ENCODE measurements around the gene MPIG6B. TPM values are rescaled to one million over a fixed set of nuclear protein-coding genes. Genes with fewer than 3 reads are reported as not detected.

Gene MPIG6B
- total and polyA plus RNA-seq, 3 experiments from 2014 or later, result 0.08 TPM; not detected in 2

DNA sequence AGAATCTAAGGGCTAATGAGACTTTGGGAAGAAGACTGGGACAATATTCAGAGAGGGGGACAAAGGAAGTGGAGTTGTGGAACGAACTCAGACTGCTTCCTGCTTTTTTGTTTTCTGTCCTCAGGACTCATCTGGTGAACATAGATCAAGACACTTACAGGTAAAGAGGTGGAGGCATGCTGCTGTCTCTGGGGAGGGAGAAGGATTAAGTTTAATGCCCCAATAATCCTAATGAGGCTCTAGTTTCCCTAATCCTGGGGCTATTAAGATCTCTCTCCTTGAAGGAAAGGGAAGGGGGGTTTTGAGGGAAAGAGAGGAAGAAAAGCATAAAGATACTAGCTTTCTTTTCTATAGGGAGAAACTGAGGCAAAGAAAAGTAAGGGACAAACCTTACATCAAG, 21.2 kb downstream of the MPIG6B start:
- peaks cover 11 to 30% (median 16%) of the 10 kb centered on the region in 3 donors for H3K4me1 Mint-ChIP-seq
- no peaks in the 10 kb centered on the region for H3K9me3 ChIP-seq (ENCODE audit: low read length)
- peak overlapping the region in 1 of 7 donors; percentile 67 for H3K4me3 Mint-ChIP-seq
- no peak overlapping the region for H3K27ac Mint-ChIP-seq
- peaks cover 0 to 10% (median 6%) of the 10 kb centered on the region in 3 donors for H3K36me3 Mint-ChIP-seq
- no peak for DNase-seq
- H3K27me3 ChIP-seq (ENCODE audit: insufficient read depth, low read length, poor library complexity, severe bottlenecking), result no peaks in the 10 kb centered on the region
- no peaks in the 10 kb centered on the region for H3K36me3 ChIP-seq (ENCODE audit: insufficient read depth, low read length)
- peaks cover 10% of the 10 kb centered on the region for H3K4me1 ChIP-seq (ENCODE audit: insufficient read depth, low read length)
- ChIA-PET POLR2A (no interaction called here), CTCF (interaction anchor here (1.5 kb wide), 1 partner anchor 25 kb away, joined by 5 read pairs; no protein-coding TSS in a partner anchor)
- H3K9me3 Mint-ChIP-seq, result no peaks in the 10 kb centered on the region
- peaks cover 0 to 1% of the 10 kb centered on the region in 2 donors for H3K27me3 Mint-ChIP-seq
- H3K27ac ChIP-seq (ENCODE audit: low read depth, low read length), result peak overlapping the region; percentile 28
- H3K4me3 ChIP-seq (ENCODE audit: low read length), result no peak overlapping the region

DNA sequence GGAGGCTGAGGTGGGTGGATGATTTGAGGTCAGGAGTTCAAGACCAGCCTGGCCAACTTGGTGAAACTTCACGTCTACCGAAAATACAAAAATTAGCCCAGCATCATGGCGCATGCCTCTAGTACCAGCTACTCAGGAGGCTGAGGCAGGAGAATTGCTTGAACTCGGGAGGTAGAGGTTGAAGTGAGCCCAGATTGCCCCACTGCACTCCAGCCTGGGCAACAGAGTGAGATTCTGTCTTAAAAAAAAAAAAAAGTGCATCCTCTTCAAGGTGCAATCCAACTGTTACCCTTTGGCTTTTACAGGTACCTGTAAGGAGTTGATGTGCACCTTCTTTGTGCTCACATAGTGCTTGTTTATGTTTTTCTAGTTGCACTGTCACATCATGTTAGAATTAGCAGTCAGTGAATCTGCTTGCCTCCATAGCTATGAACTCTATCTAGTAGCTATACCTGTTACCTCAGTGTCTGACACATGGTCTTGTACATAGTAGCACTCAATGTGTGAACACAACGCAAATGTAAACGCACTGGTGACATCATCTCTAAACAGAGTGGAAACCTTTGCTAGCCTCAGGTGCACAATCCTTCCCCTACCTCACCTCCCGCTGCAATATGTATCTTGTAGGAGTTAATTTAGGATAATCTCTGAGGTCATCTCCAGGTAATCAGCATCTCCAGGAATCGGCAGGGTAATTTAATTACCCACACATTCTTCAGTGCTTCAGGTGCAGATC, 26.3 kb downstream of the MPIG6B start:
- no peak overlapping the region for H3K27ac ChIP-seq (ENCODE audit: low read depth, low read length)
- H3K9me3 ChIP-seq (ENCODE audit: low read length), result no peaks in the 10 kb centered on the region
- H3K36me3 Mint-ChIP-seq, result peaks cover 0 to 8% (median 2%) of the 10 kb centered on the region in 3 donors
- CTCF ChIA-PET, result no interaction called here
- H3K27me3 ChIP-seq (ENCODE audit: insufficient read depth, low read length, poor library complexity, severe bottlenecking), result no peaks in the 10 kb centered on the region
- no peak overlapping the region for H3K4me3 Mint-ChIP-seq
- no peaks in the 10 kb centered on the region for H3K4me1 ChIP-seq (ENCODE audit: insufficient read depth, low read length)
- no peak overlapping the region for H3K27ac Mint-ChIP-seq
- no peaks in the 10 kb centered on the region for H3K36me3 ChIP-seq (ENCODE audit: insufficient read depth, low read length)
- H3K9me3 Mint-ChIP-seq, result no peaks in the 10 kb centered on the region
- no peak for DNase-seq
- peaks cover 0 to 1% of the 10 kb centered on the region in 2 donors for H3K27me3 Mint-ChIP-seq
- no peak overlapping the region for H3K4me3 ChIP-seq (ENCODE audit: low read length)
- POLR2A ChIA-PET, result no interaction called here
- peaks cover 0 to 5% (median 0%) of the 10 kb centered on the region in 3 donors for H3K4me1 Mint-ChIP-seq

DNA sequence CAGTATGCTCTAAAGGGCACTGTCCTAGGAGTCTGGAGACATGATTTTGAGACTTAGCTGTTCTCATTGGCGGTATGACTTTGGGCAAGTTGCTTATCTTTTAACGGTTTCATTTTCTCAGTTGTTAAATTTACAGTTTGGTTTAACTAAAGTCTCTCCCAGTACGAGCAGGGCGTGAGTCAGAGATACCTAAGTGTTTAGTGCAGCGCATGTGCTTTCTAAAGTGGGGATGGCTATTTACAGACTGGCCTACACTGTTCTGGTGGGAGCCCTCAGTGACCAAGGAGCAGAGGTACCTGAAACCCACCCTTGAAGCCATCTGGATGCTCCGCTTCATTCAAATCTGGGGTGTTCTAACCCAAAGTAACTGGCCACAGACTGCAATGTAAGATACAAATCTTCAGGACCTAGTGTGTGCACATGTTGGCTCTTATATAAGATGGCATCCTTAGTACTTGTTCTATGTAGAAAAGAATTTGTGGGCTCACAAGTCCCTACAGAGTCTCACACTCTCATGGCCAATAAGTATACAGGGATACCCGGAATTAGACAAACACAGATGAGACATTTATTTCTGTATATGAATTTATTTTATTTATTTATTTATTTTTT, 27.3 kb downstream of the MPIG6B start:
- Mint-ChIP-seq H3K27me3 (peaks cover 0 to 1% of the 10 kb centered on the region in 2 donors), H3K4me3 (no peak overlapping the region), H3K36me3 (peaks cover 0 to 4% (median under 1%) of the 10 kb centered on the region in 3 donors), H3K4me1 (no peaks in the 10 kb centered on the region), H3K27ac (peak overlapping the region in 1 of 8 donors; percentile 38), H3K9me3 (no peaks in the 10 kb centered on the region)
- DNase-seq, result no peak
- CTCF ChIA-PET, result no interaction called here
- Histone ChIP-seq H3K27ac (ENCODE audit: low read depth, low read length) (no peak overlapping the region), H3K36me3 (ENCODE audit: insufficient read depth, low read length) (no peaks in the 10 kb centered on the region), H3K27me3 (ENCODE audit: insufficient read depth, low read length, poor library complexity, severe bottlenecking) (no peaks in the 10 kb centered on the region), H3K4me3 (ENCODE audit: low read length) (no peak overlapping the region), H3K9me3 (ENCODE audit: low read length) (no peaks in the 10 kb centered on the region), H3K4me1 (ENCODE audit: insufficient read depth, low read length) (no peaks in the 10 kb centered on the region)
- POLR2A ChIA-PET, result no interaction called here

- Mint-ChIP-seq H3K9me3 (no peaks in the 10 kb centered on the region), H3K27ac (no peak overlapping the region), H3K36me3 (peaks cover 0 to 2% (median 0%) of the 10 kb centered on the region in 3 donors), H3K27me3 (no peaks in the 10 kb centered on the region), H3K4me1 (no peaks in the 10 kb centered on the region), H3K4me3 (no peak overlapping the region)
- no peak overlapping the region for H3K4me3 ChIP-seq (ENCODE audit: low read length)
- H3K4me1 ChIP-seq (ENCODE audit: insufficient read depth, low read length), result no peaks in the 10 kb centered on the region
- H3K9me3 ChIP-seq (ENCODE audit: low read length), result no peaks in the 10 kb centered on the region
- ChIA-PET CTCF (no interaction called here), POLR2A (interaction anchor here (0.6 kb wide), 1 partner anchor 15 kb away, joined by 4 read pairs; no protein-coding TSS in a partner anchor)
- no peak overlapping the region for H3K27ac ChIP-seq (ENCODE audit: low read depth, low read length)
- no peak for DNase-seq
- no peaks in the 10 kb centered on the region for H3K36me3 ChIP-seq (ENCODE audit: insufficient read depth, low read length)
- no peaks in the 10 kb centered on the region for H3K27me3 ChIP-seq (ENCODE audit: insufficient read depth, low read length, poor library complexity, severe bottlenecking)
These were observed 29.7 kb downstream of the MPIG6B start for GRCh38 chr6:31752739-31753319.

DNA sequence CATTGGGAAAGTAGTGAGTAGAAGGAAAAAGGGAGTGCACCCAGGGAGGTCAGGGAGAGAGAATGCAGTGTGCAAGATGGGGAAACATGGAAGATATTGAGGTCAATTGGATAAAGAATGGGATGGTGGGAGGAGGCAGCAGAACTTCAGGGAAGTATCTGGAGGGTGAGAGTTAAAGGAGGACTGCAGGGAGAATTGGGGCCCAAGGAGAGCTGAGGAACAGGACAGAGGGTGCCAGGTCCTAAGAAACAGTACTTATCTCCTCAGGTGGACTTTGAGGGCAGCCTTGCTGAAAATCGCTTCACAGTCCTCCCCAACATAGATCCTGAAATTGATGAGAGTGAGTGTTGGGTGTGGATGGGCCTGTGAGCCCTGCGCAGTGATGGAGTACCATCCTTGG, 35.1 kb downstream of the MPIG6B start:
- Histone ChIP-seq H3K4me3 (ENCODE audit: low read length) (no peak overlapping the region), H3K36me3 (ENCODE audit: insufficient read depth, low read length) (peaks cover 6% of the 10 kb centered on the region), H3K4me1 (ENCODE audit: insufficient read depth, low read length) (no peaks in the 10 kb centered on the region), H3K27me3 (ENCODE audit: insufficient read depth, low read length, poor library complexity, severe bottlenecking) (no peaks in the 10 kb centered on the region), H3K27ac (ENCODE audit: low read depth, low read length) (no peak overlapping the region), H3K9me3 (ENCODE audit: low read length) (no peaks in the 10 kb centered on the region)
- peaks cover 0 to 12% (median 6%) of the 10 kb centered on the region in 3 donors for H3K36me3 Mint-ChIP-seq
- no peaks in the 10 kb centered on the region for H3K9me3 Mint-ChIP-seq
- H3K4me1 Mint-ChIP-seq, result no peaks in the 10 kb centered on the region
- ChIA-PET CTCF (no interaction called here), POLR2A (no interaction called here)
- H3K4me3 Mint-ChIP-seq, result no peak overlapping the region
- H3K27me3 Mint-ChIP-seq, result no peaks in the 10 kb centered on the region
- H3K27ac Mint-ChIP-seq, result peak overlapping the region in 1 of 8 donors; percentile 47
- no peak for DNase-seq

DNA sequence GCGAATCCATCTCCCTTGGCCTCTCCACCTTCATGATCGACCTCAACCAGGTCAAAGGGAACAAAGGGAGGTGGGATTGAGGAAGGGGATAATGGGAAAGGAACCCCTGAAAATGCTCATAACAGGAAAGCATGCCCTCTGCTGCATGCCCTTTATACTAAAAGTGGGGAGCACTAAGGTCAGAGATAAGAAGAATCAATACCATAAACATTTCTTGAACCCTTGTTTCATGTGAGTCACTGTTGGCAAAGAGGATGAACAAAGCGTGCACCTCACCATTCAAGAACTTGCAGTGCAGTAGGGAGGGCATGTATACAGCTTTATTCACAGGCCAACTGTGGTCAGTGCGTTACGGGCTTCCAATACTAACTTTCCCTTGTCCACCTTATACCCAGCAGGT, 37.6 kb downstream of the MPIG6B start:
- no peak for DNase-seq
- H3K36me3 Mint-ChIP-seq, result peaks cover 0 to 12% (median 8%) of the 10 kb centered on the region in 3 donors
- H3K4me1 ChIP-seq (ENCODE audit: insufficient read depth, low read length), result no peaks in the 10 kb centered on the region
- H3K4me3 Mint-ChIP-seq, result no peak overlapping the region
- H3K4me1 Mint-ChIP-seq, result no peaks in the 10 kb centered on the region
- no peaks in the 10 kb centered on the region for H3K9me3 Mint-ChIP-seq
- no peak overlapping the region for H3K4me3 ChIP-seq (ENCODE audit: low read length)
- peaks cover 6% of the 10 kb centered on the region for H3K36me3 ChIP-seq (ENCODE audit: insufficient read depth, low read length)
- H3K27ac ChIP-seq (ENCODE audit: low read depth, low read length), result no peak overlapping the region
- POLR2A ChIA-PET, result no interaction called here
- no peaks in the 10 kb centered on the region for H3K27me3 ChIP-seq (ENCODE audit: insufficient read depth, low read length, poor library complexity, severe bottlenecking)
- H3K27ac Mint-ChIP-seq, result no peak overlapping the region
- no peaks in the 10 kb centered on the region for H3K9me3 ChIP-seq (ENCODE audit: low read length)
- CTCF ChIA-PET, result interaction anchor here (1.5 kb wide), 1 partner anchor 9 kb away, joined by 5 read pairs; no protein-coding TSS in a partner anchor
- no peaks in the 10 kb centered on the region for H3K27me3 Mint-ChIP-seq

DNA sequence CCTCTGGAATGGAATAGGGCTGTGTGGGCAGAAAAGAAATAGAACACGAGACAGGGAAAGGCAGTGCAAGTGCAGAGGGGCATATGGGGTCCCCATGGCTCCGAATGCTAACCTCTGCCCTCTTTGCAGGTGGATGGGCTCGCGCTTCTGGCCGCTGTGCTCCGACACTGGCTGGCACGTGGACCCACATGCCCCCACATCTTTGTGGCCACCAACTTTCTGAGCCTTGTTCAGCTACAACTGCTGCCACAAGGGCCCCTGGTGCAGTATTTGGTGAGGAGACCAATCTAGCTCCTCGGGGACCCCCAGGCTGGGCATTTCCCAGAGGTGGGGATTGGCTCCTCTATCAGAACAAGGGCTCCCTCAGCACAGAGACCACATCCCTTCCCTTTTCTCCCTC, 38.2 kb downstream of the MPIG6B start:
- H3K4me3 ChIP-seq (ENCODE audit: low read length), result no peak overlapping the region
- H3K9me3 ChIP-seq (ENCODE audit: low read length), result no peaks in the 10 kb centered on the region
- Mint-ChIP-seq H3K27ac (peak overlapping the region in 1 of 8 donors; percentile 23), H3K27me3 (no peaks in the 10 kb centered on the region), H3K36me3 (peaks cover 0 to 12% (median 8%) of the 10 kb centered on the region in 3 donors), H3K4me1 (no peaks in the 10 kb centered on the region), H3K9me3 (no peaks in the 10 kb centered on the region), H3K4me3 (no peak overlapping the region)
- no peaks in the 10 kb centered on the region for H3K27me3 ChIP-seq (ENCODE audit: insufficient read depth, low read length, poor library complexity, severe bottlenecking)
- peaks cover 6% of the 10 kb centered on the region for H3K36me3 ChIP-seq (ENCODE audit: insufficient read depth, low read length)
- H3K27ac ChIP-seq (ENCODE audit: low read depth, low read length), result no peak overlapping the region
- no peaks in the 10 kb centered on the region for H3K4me1 ChIP-seq (ENCODE audit: insufficient read depth, low read length)
- POLR2A ChIA-PET, result no interaction called here
- DNase-seq, result no peak
- CTCF ChIA-PET, result interaction anchor here (0.6 to 1.5 kb wide), 2 partner anchors 8 to 27 kb away, joined by 3 to 5 read pairs; no protein-coding TSS in a partner anchor

GRCh38 chr6:31762356-31762755, 39.2 kb downstream of the MPIG6B start, which contains the start of gene SAPCD1:
TSS of gene SAPCD1 (plus strand) at chr6:31762656. CDS start at chr6:31763055, 399 bp downstream.
- Histone ChIP-seq H3K27ac (ENCODE audit: low read depth, low read length) (no peak within 1 kb of the TSS), H3K4me1 (ENCODE audit: insufficient read depth, low read length) (no peaks in the 10 kb centered on the region), H3K27me3 (ENCODE audit: insufficient read depth, low read length, poor library complexity, severe bottlenecking) (no peaks in the 10 kb centered on the region), H3K9me3 (ENCODE audit: low read length) (no peaks in the 10 kb centered on the region), H3K36me3 (ENCODE audit: insufficient read depth, low read length) (peaks cover 6% of the 10 kb centered on the region), H3K4me3 (ENCODE audit: low read length) (no peak within 1 kb of the TSS)
- Mint-ChIP-seq H3K4me3 (no peak within 1 kb of the TSS), H3K9me3 (no peaks in the 10 kb centered on the region), H3K36me3 (peaks cover 0 to 12% (median 8%) of the 10 kb centered on the region in 3 donors), H3K4me1 (no peaks in the 10 kb centered on the region), H3K27ac (peak within 1 kb of the TSS in 5 of 8 donors; percentile 24 to 70 (median 45)), H3K27me3 (no peaks in the 10 kb centered on the region)
- DNase-seq, result no peak
- ChIA-PET CTCF (no interaction called here), POLR2A (no interaction called here)
